ACHN (cell line): ENCODE measurements around the gene DEUP1.
"Not testable (repeated sequence)": the region's sequence is repeated elsewhere in the genome, so short reads cannot be mapped to it uniquely, and the experiment has no call there.

Source experiments
- DNase-seq: peaks from one replicate; pipeline ENCODE4 v3.0.0-alpha.2; 2015
- in situ Hi-C: cut with HindIII; loops from 2 replicates; pipeline ENCODE4 v1.10.0; 2017; ENCODE audit warnings: low sequenced_read_pairs, low pct_ligation_motif_present, low pct_unique_long_range_greater_than_20kb

DEUP1 gene

GRCh38 chr11:93463666-93464065 is 133.1 kb downstream of the DEUP1 start:
- DNase-seq, in situ Hi-C loops: not testable (repeated sequence)

DNA sequence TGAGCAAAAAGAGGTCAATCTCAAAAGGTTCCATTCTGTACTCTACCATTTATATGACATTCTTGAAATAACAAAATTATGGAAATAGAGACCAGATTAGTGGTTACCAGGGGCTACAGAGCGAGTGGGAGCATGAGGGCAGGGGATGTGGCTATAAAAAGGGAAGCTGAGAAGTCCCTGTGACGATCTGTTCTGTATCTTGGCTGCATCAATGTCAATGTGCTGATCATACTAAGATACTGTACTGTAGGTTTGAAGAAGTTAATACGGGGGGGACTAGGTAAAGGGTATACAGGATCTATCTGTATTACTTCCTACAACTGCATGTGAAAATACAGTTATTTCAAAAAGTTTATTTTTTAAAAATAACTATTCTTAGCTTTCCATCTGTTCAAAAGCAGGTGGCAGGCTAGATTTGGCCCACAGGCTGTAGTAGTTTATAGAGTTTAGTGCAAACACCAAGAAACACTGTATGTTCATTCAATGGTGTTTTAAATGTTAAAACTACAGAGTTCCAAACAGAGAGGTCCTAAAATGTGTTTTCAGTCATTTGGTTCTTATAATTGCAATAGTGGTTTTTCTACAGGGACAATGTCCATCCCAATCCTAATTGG is 134.5 kb downstream of the DEUP1 start:
- no peak for DNase-seq
- in situ Hi-C loops, result no loop called here

- no peak for DNase-seq
- in situ Hi-C loops, result no loop called here
Measured at GRCh38 chr11:93467054-93467453, 136.5 kb downstream of the DEUP1 start.

- no peak for DNase-seq
- in situ Hi-C loops, result no loop called here
Measured at GRCh38 chr11:93468290-93468689, 137.7 kb downstream of the DEUP1 start.

DNA sequence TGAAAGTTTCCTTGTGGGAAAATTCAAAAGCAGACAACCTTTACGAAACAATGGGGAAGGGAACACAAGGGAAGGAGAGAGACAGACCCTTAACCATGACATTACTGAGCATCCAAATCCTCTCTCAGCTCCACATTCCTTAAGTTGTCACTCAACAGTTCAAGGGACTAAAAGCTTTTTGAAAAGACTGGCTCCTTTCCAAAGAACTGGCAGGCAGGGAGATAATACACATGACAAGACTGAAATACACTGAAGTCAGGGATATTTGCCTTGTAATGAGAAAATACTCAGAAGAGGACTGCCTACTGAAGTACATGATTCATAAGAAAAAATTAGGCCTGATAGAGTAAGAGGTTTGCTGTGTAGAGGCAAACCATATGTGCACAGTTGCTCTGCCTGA is 143.6 kb downstream of the DEUP1 start:
- no peak for DNase-seq
- in situ Hi-C loops, result no loop called here

GRCh38 chr11:93476796-93477195 is 146.3 kb downstream of the DEUP1 start:
- no peak for DNase-seq
- in situ Hi-C loops, result no loop called here

DNA sequence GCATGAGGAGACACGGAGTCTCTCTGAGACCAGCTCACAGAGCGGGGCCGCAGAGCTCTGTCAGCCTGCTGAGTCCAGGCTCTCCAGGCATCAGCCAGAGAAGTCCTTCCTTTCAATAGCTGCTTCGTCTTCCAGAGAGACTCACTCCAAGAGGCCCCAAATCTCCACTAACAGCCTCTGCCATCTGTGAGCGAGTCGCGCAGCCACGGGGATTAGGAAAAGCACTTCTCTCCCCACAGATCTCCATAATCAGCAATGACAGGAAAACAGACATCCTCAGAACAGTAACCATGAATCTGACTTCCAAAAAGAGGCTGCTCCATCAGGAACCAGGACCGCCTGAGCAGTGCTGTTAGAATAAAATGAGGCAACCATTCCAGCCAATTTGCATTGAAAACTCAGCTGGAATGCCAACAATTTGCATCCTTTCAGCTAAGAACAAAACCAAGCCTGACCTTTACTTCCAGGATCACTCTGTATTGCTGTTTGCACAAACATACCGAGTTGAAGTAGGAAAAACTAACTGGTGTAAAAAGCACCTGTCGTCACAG is 147.2 kb downstream of the DEUP1 start:
- in situ Hi-C loops, result no loop called here

DNA sequence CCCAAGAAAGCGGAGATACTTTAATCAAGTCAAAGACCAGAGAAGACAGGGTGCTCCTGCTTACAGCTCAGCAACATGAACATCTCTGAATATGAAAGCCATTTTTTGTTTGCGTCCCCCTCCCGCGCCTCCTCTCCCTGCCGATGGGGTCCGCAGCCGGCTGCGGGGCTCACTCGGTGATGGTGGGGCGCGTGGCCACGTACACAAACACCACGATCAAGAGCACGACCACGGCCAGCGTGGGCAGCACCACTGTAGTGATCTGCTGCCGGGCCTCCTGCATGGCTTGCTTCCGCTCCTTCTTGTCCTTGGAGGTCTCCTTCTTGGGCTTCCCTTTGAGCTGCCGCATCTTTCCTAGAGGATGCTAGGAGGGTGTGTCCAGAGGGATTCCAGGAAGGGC is 148.3 kb downstream of the DEUP1 start:
- DNase-seq, result no peak
- in situ Hi-C loops, result no loop called here

More for the DNA sequence above, 147.2 kb downstream of the DEUP1 start:
- no peak for DNase-seq

DNA sequence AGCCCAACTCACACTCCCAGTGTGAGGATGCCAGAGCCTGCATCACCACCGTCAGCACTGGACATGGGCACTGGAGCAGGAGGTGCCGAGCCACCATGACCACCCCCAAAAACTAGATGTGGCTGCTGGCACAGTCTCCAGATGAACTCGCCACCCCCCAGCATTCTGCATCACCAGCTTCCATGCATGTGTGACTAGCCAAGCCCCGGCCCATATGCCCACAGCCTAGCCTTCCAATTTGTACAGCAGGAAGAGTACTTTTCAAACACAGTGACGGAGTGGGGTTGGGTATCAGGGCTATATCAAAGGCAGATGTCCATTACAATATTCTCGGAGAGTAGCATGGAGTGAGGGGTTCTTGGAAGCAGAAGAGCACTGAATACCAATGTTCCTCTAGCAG is 149.7 kb downstream of the DEUP1 start:
- in situ Hi-C loops, result no loop called here
- no peak for DNase-seq

GRCh38 chr11:93480756-93481155 is 150.2 kb downstream of the DEUP1 start:
- DNase-seq, result no peak
- in situ Hi-C loops, result no loop called here

DNA sequence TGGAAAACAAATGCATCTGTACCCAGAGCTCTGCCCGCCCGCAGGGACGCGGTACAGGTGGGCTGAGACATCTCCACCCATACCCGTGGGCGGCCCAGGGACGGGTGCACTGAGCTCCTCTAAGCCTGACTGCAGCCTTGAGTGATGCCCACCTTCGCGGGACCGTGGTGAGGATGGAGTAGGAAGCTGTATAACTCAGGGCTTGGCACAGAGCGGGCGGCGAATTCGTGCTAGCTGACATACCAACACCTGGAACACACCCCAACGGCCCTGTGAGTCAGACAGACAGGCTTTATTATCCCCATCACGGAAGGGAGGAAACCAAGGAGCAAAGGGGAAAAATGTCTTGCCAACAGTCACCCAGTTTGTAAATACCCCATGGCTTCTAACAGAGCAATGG is 150.7 kb downstream of the DEUP1 start:
- in situ Hi-C loops, result no loop called here
- DNase-seq, result no peak

DNA sequence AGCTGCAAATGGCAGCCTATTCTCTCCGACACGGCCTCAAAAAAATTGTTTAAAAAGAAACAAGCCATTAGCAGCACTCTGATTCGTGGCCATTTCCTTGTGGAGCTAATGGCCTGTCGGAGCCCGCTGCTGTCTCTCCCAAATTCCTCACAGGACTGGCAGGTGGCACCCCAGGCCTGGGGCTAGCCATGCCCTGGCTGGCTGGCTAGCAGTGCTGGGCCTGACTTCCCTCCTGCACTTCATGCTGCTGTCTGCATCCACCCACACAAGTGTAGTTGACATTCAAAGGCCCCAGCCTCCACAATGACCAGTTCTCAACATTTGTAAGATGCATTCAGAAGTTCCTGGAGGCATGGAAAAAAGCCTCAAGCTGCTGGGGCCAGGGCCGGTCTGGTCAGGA is 151.2 kb downstream of the DEUP1 start:
- in situ Hi-C loops, result no loop called here
- DNase-seq, result no peak

- in situ Hi-C loops, result no loop called here
- DNase-seq, result no peak
Measured at GRCh38 chr11:93482556-93482955, 152.0 kb downstream of the DEUP1 start.

- in situ Hi-C loops, result no loop called here
- DNase-seq, result no peak
Measured at GRCh38 chr11:93484716-93485115, 154.2 kb downstream of the DEUP1 start.

DNA sequence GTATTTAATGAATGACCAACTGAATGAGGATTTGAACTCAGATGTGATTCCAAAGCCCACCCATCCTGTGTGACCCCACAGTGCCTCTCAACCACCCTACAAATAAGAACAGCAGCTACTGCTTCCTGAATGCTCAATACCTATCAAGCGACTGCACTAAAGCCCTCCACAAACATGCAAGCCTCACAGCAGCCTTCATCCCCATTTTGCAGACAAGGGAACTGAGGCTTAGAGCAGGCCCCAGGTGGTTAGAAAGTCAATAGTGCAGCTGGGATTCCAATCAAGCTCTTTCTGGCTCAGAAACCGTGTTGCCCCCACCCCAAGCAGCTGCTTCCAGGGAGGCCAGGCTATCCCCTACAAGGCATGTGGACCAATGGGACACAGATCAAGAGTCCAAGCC is 155.4 kb downstream of the DEUP1 start:
- no peak for DNase-seq
- in situ Hi-C loops, result no loop called here

- no peak for DNase-seq
- in situ Hi-C loops, result no loop called here
Measured at GRCh38 chr11:93487032-93487483, 156.5 kb downstream of the DEUP1 start.
